NCI-H460 (cell line): ENCODE results near the gene GRK6. TPM values are rescaled to one million over a fixed set of nuclear protein-coding genes. Genes with fewer than 3 reads are reported as not detected.
"Not testable (repeated sequence)": the region's sequence is repeated elsewhere in the genome, so short reads cannot be mapped to it uniquely, and the experiment has no call there.

Source experiments
- DNase-seq: peaks from one replicate; pipeline ENCODE4 v3.0.0-alpha.2; 2016; ENCODE audit warnings: low read depth; ENCODE audit errors: extremely low read depth
- total RNA-seq: library from RNA; depleted of rRNA; stranded (reverse); fragments of >200 nt; shearing (Covaris generic); gene quantifications from 2 replicates; pipeline ENCODE4 v1.2.3, GENCODE V29; 2014

GRK6 gene
- total RNA-seq, 1 experiment from 2014 or later, result 38.3 TPM

- no peak for DNase-seq
These were observed 28.5 kb upstream of the GRK6 start for GRCh38 chr5:177397875-177398390.

- no peak for DNase-seq
These were observed 26.2 kb upstream of the GRK6 start, which contains the start of gene PFN3 for GRCh38 chr5:177399997-177400868. Gene PFN3, minus strand, starts transcription at chr5:177400661. Its CDS starts 85 bp downstream, at chr5:177400576.

- peak; percentile 79 for DNase-seq
These were observed 24.0 kb upstream of the GRK6 start for GRCh38 chr5:177402271-177403043.

GRCh38 chr5:177403102-177403791 is 23.2 kb upstream of the GRK6 start:
- DNase-seq, result no peak

GRCh38 chr5:177403792-177404640 is 22.5 kb upstream of the GRK6 start:
- peak; percentile 86 for DNase-seq

GRCh38 chr5:177404641-177405179 is 21.8 kb upstream of the GRK6 start:
- DNase-seq, result no peak

GRCh38 chr5:177405312-177405711 is 21.2 kb upstream of the GRK6 start:
- no peak for DNase-seq

GRCh38 chr5:177405805-177406204 is 20.7 kb upstream of the GRK6 start:
- DNase-seq, result no peak

- no peak for DNase-seq
These were observed 17.3 kb upstream of the GRK6 start, which contains the start of gene F12 for GRCh38 chr5:177409043-177409801. Gene F12, minus strand, starts transcription at chr5:177409564. Its CDS starts 37 bp downstream, at chr5:177409527.

- no peak for DNase-seq
These were observed 15.9 kb upstream of the GRK6 start for GRCh38 chr5:177410575-177410974.

- no peak for DNase-seq
These were observed 13.8 kb upstream of the GRK6 start for GRCh38 chr5:177412603-177413233.

GRCh38 chr5:177414481-177414880 is 12.0 kb upstream of the GRK6 start:
- DNase-seq, result no peak

GRCh38 chr5:177417081-177417480 is 9.4 kb upstream of the GRK6 start:
- not testable (repeated sequence) for DNase-seq

- no peak for DNase-seq
These were observed 7.4 kb upstream of the GRK6 start for GRCh38 chr5:177419046-177419445.

- DNase-seq, result not testable (repeated sequence)
These were observed 6.0 kb upstream of the GRK6 start for GRCh38 chr5:177420472-177420871.

- DNase-seq, result no peak
These were observed 5.2 kb upstream of the GRK6 start for GRCh38 chr5:177421062-177421798.

- DNase-seq, result no peak
These were observed 2.8 kb upstream of the GRK6 start for GRCh38 chr5:177423671-177424070.
